Trophoblast cell (in vitro differentiated cells and primary cell): Measurements from ENCODE around the gene GABRD.

Experiments used
- DNase-seq, 2 donors: peaks; one replicate each; pipeline ENCODE4 v3.0.0-alpha.2; 2016
- H2AFZ ChIP-seq: 2 replicates; pipeline ENCODE4 v1.6.1; 2013; ENCODE audit warnings: low read length, moderate library complexity, mild to moderate bottlenecking; ENCODE audit not compliant: insufficient read depth, poor library complexity
- H2AK5ac ChIP-seq: 2 replicates; pipeline ENCODE4 v1.6.1; 2013; ENCODE audit warnings: mild to moderate bottlenecking, low read length
- H2BK120ac ChIP-seq: 2 replicates; pipeline ENCODE4 v1.6.1; 2013; ENCODE audit warnings: low read length, mild to moderate bottlenecking, moderate library complexity; ENCODE audit not compliant: insufficient read depth, poor library complexity
- H2BK12ac ChIP-seq: 2 replicates; pipeline ENCODE4 v1.6.1; 2013; ENCODE audit warnings: mild to moderate bottlenecking, low read length, moderate library complexity
- H2BK5ac ChIP-seq: 2 replicates; pipeline ENCODE4 v1.6.1; 2013; ENCODE audit warnings: low read length, low read depth, moderate library complexity, mild to moderate bottlenecking; ENCODE audit not compliant: poor library complexity
- H3K14ac ChIP-seq: 2 replicates; pipeline ENCODE4 v1.6.1; 2013; ENCODE audit warnings: mild to moderate bottlenecking, low read length
- H3K18ac ChIP-seq: 2 replicates; pipeline ENCODE4 v1.6.1; 2013; ENCODE audit warnings: mild to moderate bottlenecking, low read length
- H3K23ac ChIP-seq: 2 replicates; pipeline ENCODE4 v1.6.1; 2013; ENCODE audit warnings: low read length
- H3K27ac ChIP-seq: 2 replicates; pipeline ENCODE4 v1.5.1; 2013; ENCODE audit warnings: low read depth, mild to moderate bottlenecking, inconsistent platforms, low read length, moderate library complexity
- H3K27me3 ChIP-seq: 2 replicates; pipeline ENCODE4 v1.6.1; 2013; ENCODE audit warnings: inconsistent platforms, mild to moderate bottlenecking, low read length, moderate library complexity; ENCODE audit not compliant: insufficient read depth
- H3K36me3 ChIP-seq, 2 experiments: 1 replicate in 1 of 2; 2 replicates in 1 of 2; pipeline ENCODE4 v1.6.1; 2013; ENCODE audit warnings: low read length in 2 of 2, mild to moderate bottlenecking in 2 of 2, moderate library complexity in 1 of 2; ENCODE audit not compliant: insufficient read depth in 2 of 2, control insufficient read depth in 1 of 2
- H3K4ac ChIP-seq: 2 replicates; pipeline ENCODE4 v1.6.1; 2013; ENCODE audit warnings: low read depth, mild to moderate bottlenecking, low read length, moderate library complexity
- H3K4me1 ChIP-seq, 2 experiments: 1 replicate in 1 of 2; 2 replicates in 1 of 2; pipeline ENCODE4 v1.6.1; 2013; ENCODE audit warnings: low read length in 2 of 2, mild to moderate bottlenecking in 2 of 2, moderate library complexity in 1 of 2; ENCODE audit not compliant: insufficient read depth in 2 of 2, control insufficient read depth in 1 of 2
- H3K4me2 ChIP-seq: 2 replicates; pipeline ENCODE4 v1.6.1; 2013; ENCODE audit warnings: inconsistent platforms, mild to moderate bottlenecking, low read length, moderate library complexity
- H3K4me3 ChIP-seq: 2 replicates; pipeline ENCODE4 v1.5.1; 2013; ENCODE audit warnings: mild to moderate bottlenecking, low read depth, low read length, inconsistent platforms
- H3K79me1 ChIP-seq: one replicate; pipeline ENCODE4 v1.6.1; 2013; ENCODE audit warnings: low read length
- H3K79me2 ChIP-seq: 2 replicates; pipeline ENCODE4 v1.6.1; 2013; ENCODE audit warnings: low read length, mild to moderate bottlenecking; ENCODE audit not compliant: control insufficient read depth, insufficient read depth, poor library complexity
- H3K9ac ChIP-seq: 2 replicates; pipeline ENCODE4 v1.6.1; 2013; ENCODE audit warnings: mild to moderate bottlenecking, low read length
- H3K9me3 ChIP-seq: 2 replicates; pipeline ENCODE4 v1.6.1; 2013; ENCODE audit warnings: low read depth, mild to moderate bottlenecking, control low read depth, inconsistent platforms, low read length; ENCODE audit not compliant: insufficient read depth
- H4K12ac ChIP-seq: 2 replicates; pipeline ENCODE4 v1.6.1; 2013; ENCODE audit warnings: low read depth, mild to moderate bottlenecking, low read length, moderate library complexity
- H4K8ac ChIP-seq: 2 replicates; pipeline ENCODE4 v1.6.1; 2013; ENCODE audit warnings: low read depth, mild to moderate bottlenecking, low read length, moderate library complexity
- H4K91ac ChIP-seq: one replicate; pipeline ENCODE4 v1.6.1; 2013; ENCODE audit warnings: low read depth, mild to moderate bottlenecking, low read length, moderate library complexity
- WGBS: extraction: QIAGEN DNeasy Blood & Tissue Kit; methylation state at CpG from one replicate; pipeline ENCODE4 v1.1.7; 2013; ENCODE audit warnings: missing lambda C conversion rate; ENCODE audit not compliant: insufficient read length, insufficient coverage; ENCODE audit errors: extremely low coverage; 5-methylcytosine and 5-hydroxymethylcytosine counted together

The GABRD gene

GRCh38 chr1:2061065-2061778 is 42.1 kb downstream of the GABRD start:
- Histone ChIP-seq H3K36me3 (peaks cover 39 to 47% of the 10 kb centered on the region in 2 experiments), H3K4me2 (no peak overlapping the region), H4K91ac (no peak overlapping the region), H3K9me3 (no peaks in the 10 kb centered on the region), H3K4me1 (peaks cover 8 to 15% of the 10 kb centered on the region in 2 experiments), H4K12ac (no peak overlapping the region), H3K23ac (no peak overlapping the region), H3K79me1 (no peaks in the 10 kb centered on the region), H3K9ac (no peak overlapping the region), H2BK12ac (no peak overlapping the region), H3K79me2 (no peaks in the 10 kb centered on the region), H3K18ac (no peak overlapping the region), H3K27ac (no peak overlapping the region), H2AK5ac (no peak overlapping the region), H3K4me3 (no peak overlapping the region), H3K27me3 (no peaks in the 10 kb centered on the region), H4K8ac (no peak overlapping the region), H2AFZ (no peak overlapping the region), H2BK120ac (no peak overlapping the region), H2BK5ac (no peak overlapping the region), H3K14ac (no peak overlapping the region), H3K4ac (no peak overlapping the region)
- whole genome bisulfite sequencing = no CpG with 5 or more reads among the region's 28 CpGs
- no peak for DNase-seq

GRCh38 chr1:2065699-2066098 is 46.6 kb downstream of the GABRD start:
- no peak for DNase-seq
- Histone ChIP-seq H3K14ac (no peak overlapping the region), H4K91ac (no peak overlapping the region), H3K9ac (no peak overlapping the region), H2BK5ac (no peak overlapping the region), H2BK120ac (no peak overlapping the region), H2BK12ac (no peak overlapping the region), H3K9me3 (no peaks in the 10 kb centered on the region), H3K36me3 (peaks cover 31 to 36% of the 10 kb centered on the region in 2 experiments), H3K27ac (no peak overlapping the region), H2AFZ (no peak overlapping the region), H3K4me3 (no peak overlapping the region), H3K4me2 (no peak overlapping the region), H3K4ac (no peak overlapping the region), H3K23ac (no peak overlapping the region), H2AK5ac (no peak overlapping the region), H4K8ac (no peak overlapping the region), H3K4me1 (peaks cover 6 to 12% of the 10 kb centered on the region in 2 experiments), H4K12ac (no peak overlapping the region), H3K18ac (no peak overlapping the region), H3K27me3 (no peaks in the 10 kb centered on the region), H3K79me2 (no peaks in the 10 kb centered on the region), H3K79me1 (no peaks in the 10 kb centered on the region)
- no CpG with 5 or more reads among the region's 4 CpGs for WGBS

- whole genome bisulfite sequencing = no CpG with 5 or more reads among the region's 21 CpGs
- H3K27ac ChIP-seq = no peak overlapping the region
- no peak overlapping the region for H4K91ac ChIP-seq
- H3K27me3 ChIP-seq = no peaks in the 10 kb centered on the region
- no peaks in the 10 kb centered on the region for H3K4me1 ChIP-seq
- no peaks in the 10 kb centered on the region for H3K79me1 ChIP-seq
- H3K9me3 ChIP-seq = no peaks in the 10 kb centered on the region
- H2BK5ac ChIP-seq = no peak overlapping the region
- H3K4ac ChIP-seq = no peak overlapping the region
- H2AFZ ChIP-seq = no peak overlapping the region
- no peak overlapping the region for H3K23ac ChIP-seq
- H3K9ac ChIP-seq = no peak overlapping the region
- H3K18ac ChIP-seq = no peak overlapping the region
- no peak overlapping the region for H3K4me3 ChIP-seq
- no peak overlapping the region for H3K4me2 ChIP-seq
- no peak overlapping the region for H3K14ac ChIP-seq
- H2BK120ac ChIP-seq = no peak overlapping the region
- no peak for DNase-seq
- no peak overlapping the region for H2BK12ac ChIP-seq
- no peak overlapping the region for H4K12ac ChIP-seq
- H2AK5ac ChIP-seq = no peak overlapping the region
- peaks cover 25 to 36% of the 10 kb centered on the region in 2 experiments for H3K36me3 ChIP-seq
- H3K79me2 ChIP-seq = no peaks in the 10 kb centered on the region
- no peak overlapping the region for H4K8ac ChIP-seq
Observed at GRCh38 chr1:2067393-2067792, 48.2 kb downstream of the GABRD start.

- Histone ChIP-seq H3K4me1 (no peaks in the 10 kb centered on the region), H3K4me2 (no peak overlapping the region), H2BK120ac (no peak overlapping the region), H3K79me1 (no peaks in the 10 kb centered on the region), H3K14ac (no peak overlapping the region), H3K18ac (no peak overlapping the region), H3K9ac (no peak overlapping the region), H2BK5ac (no peak overlapping the region), H2BK12ac (no peak overlapping the region), H3K27ac (no peak overlapping the region), H3K79me2 (no peaks in the 10 kb centered on the region), H4K91ac (no peak overlapping the region), H3K9me3 (no peaks in the 10 kb centered on the region), H3K4me3 (no peak overlapping the region), H3K36me3 (peaks cover 23 to 35% of the 10 kb centered on the region in 2 experiments), H2AFZ (no peak overlapping the region), H3K4ac (no peak overlapping the region), H4K12ac (no peak overlapping the region), H3K27me3 (no peaks in the 10 kb centered on the region), H4K8ac (no peak overlapping the region), H2AK5ac (no peak overlapping the region), H3K23ac (no peak overlapping the region)
- no CpG with 5 or more reads among the region's 17 CpGs for WGBS
- no peak for DNase-seq
Observed at GRCh38 chr1:2067981-2068380, 48.8 kb downstream of the GABRD start.
